GM18526 (cell line): ENCODE measurements around the gene UGT1A4.

ENCODE experiments used
- POLR2A ChIP-seq: IDR thresholded peaks from 3 replicates; pipeline ENCODE4 v1.6.1; 2011; ENCODE audit not compliant: insufficient read length; ENCODE audit errors: extremely low read depth

The UGT1A4 gene

GRCh38 chr2:233714121-233714520 is 4.4 kb upstream of the UGT1A4 start:
- TF ChIP-seq POLR2A = no peak

GRCh38 chr2:233728723-233729301 is 10.3 kb downstream of the UGT1A4 start, which contains the start of gene UGT1A3:
UGT1A3 (plus strand) TSS chr2:233729042; CDS start chr2:233729127, 85 bp downstream.
- TF ChIP-seq POLR2A = no peak

GRCh38 chr2:233740870-233741269 is 22.3 kb downstream of the UGT1A4 start:
- TF ChIP-seq POLR2A = no peak

GRCh38 chr2:233743464-233744259 is 25.1 kb downstream of the UGT1A4 start:
- TF ChIP-seq POLR2A = no peak

- no peak for TF ChIP-seq POLR2A
These were observed 26.7 kb downstream of the UGT1A4 start for GRCh38 chr2:233745073-233745755.

GRCh38 chr2:233746475-233747282 is 28.1 kb downstream of the UGT1A4 start:
- TF ChIP-seq POLR2A = no peak

GRCh38 chr2:233747283-233747544 is 28.7 kb downstream of the UGT1A4 start:
- TF ChIP-seq POLR2A = no peak

- TF ChIP-seq POLR2A = no peak
These were observed 36.5 kb downstream of the UGT1A4 start for GRCh38 chr2:233754872-233755611.

GRCh38 chr2:233756429-233757081 is 38.0 kb downstream of the UGT1A4 start:
- no peak for TF ChIP-seq POLR2A

- TF ChIP-seq POLR2A = no peak
These were observed 39.6 kb downstream of the UGT1A4 start for GRCh38 chr2:233758141-233758540.

GRCh38 chr2:233758849-233759248 is 40.3 kb downstream of the UGT1A4 start:
- TF ChIP-seq POLR2A = no peak

GRCh38 chr2:233760043-233760442 is 41.5 kb downstream of the UGT1A4 start, which contains the start of gene UGT1A1:
UGT1A1 (plus strand) TSS chr2:233760270; CDS start chr2:233760288, 18 bp downstream.
- TF ChIP-seq POLR2A = no peak

- TF ChIP-seq POLR2A = no peak
These were observed 42.7 kb downstream of the UGT1A4 start for GRCh38 chr2:233761040-233761769.

GRCh38 chr2:233764264-233764663 is 45.7 kb downstream of the UGT1A4 start:
- TF ChIP-seq POLR2A = no peak

- TF ChIP-seq POLR2A = no peak
These were observed 46.2 kb downstream of the UGT1A4 start for GRCh38 chr2:233764761-233765160.
